22Rv1 (cell line): ENCODE measurements around the gene CRACR2B.

Experiments
- CTCF ChIP-seq: fragments of 450-650 bp; IDR thresholded peaks from 2 replicates; pipeline ENCODE4 v1.5.1; 2017; ENCODE audit warnings: mild to moderate bottlenecking
- ZFX ChIP-seq: fragments of 450-650 bp; IDR thresholded peaks from 2 replicates; pipeline ENCODE4 v1.6.1; 2017; ENCODE audit warnings: antibody characterized with exemption, borderline replicate concordance

- TF ChIP-seq CTCF (no peak), ZFX (no peak)
Observed at GRCh38 chr11:796565-797295, 31.0 kb upstream of the CRACR2B start.
